BJ (cell line): ENCODE measurements around the gene MOV10L1. TPM values are rescaled to one million over a fixed set of nuclear protein-coding genes. Genes with fewer than 3 reads are reported as not detected.

Source experiments
- CTCF ChIA-PET: fragments of 350-600 bp; formaldehyde crosslinking; extraction: SDS; loops from one replicate; lab custom pipeline; 2021; ENCODE audit warnings: antibody characterized with exemption, inconsistent platforms; lab: Yijun Ruan, JAX
- POLR2A ChIA-PET: fragments of 300-600 bp; sonication (Branson Sonifier 250); formaldehyde crosslinking; extraction: SDS; loops from one replicate; lab custom pipeline; 2021; ENCODE audit warnings: antibody characterized with exemption; lab: Charles Lee
- DNase-seq: peaks from one replicate; pipeline ENCODE4 v3.0.0-alpha.2; 2011; ENCODE audit warnings: low read depth
- H3K27me3 ChIP-seq: 2 replicates; pipeline ENCODE4 v1.6.0; 2011; ENCODE audit warnings: low read length; ENCODE audit not compliant: control insufficient read depth, insufficient read depth
- H3K36me3 ChIP-seq: 2 replicates; pipeline ENCODE4 v1.5.1; 2011; ENCODE audit warnings: low read length; ENCODE audit not compliant: control insufficient read depth, insufficient read depth
- H3K4me3 ChIP-seq: 2 replicates; pipeline ENCODE4 v1.5.1; 2011; ENCODE audit warnings: low read depth, mild to moderate bottlenecking, control low read depth, low read length
- CTCF ChIP-seq: IDR thresholded peaks from 2 replicates; pipeline ENCODE4 v1.5.1; 2011; ENCODE audit warnings: low read depth, mild to moderate bottlenecking, control low read depth, inconsistent platforms, low read length, moderate library complexity; ENCODE audit not compliant: insufficient read depth
- polyA plus RNA-seq: library from polyadenylated mRNA; depleted of rRNA; stranded (reverse); fragments of >200 nt; gene quantifications from 2 replicates; pipeline ENCODE4 v1.2.3, GENCODE V29; 2011

Gene MOV10L1
- polyA plus RNA-seq, 1 experiment: 6.6 TPM

- ChIA-PET CTCF (no interaction called here), POLR2A (no interaction called here)
- DNase-seq: no peak
Observed at GRCh38 chr22:50153756-50154140, 63.9 kb downstream of the MOV10L1 start.

DNA sequence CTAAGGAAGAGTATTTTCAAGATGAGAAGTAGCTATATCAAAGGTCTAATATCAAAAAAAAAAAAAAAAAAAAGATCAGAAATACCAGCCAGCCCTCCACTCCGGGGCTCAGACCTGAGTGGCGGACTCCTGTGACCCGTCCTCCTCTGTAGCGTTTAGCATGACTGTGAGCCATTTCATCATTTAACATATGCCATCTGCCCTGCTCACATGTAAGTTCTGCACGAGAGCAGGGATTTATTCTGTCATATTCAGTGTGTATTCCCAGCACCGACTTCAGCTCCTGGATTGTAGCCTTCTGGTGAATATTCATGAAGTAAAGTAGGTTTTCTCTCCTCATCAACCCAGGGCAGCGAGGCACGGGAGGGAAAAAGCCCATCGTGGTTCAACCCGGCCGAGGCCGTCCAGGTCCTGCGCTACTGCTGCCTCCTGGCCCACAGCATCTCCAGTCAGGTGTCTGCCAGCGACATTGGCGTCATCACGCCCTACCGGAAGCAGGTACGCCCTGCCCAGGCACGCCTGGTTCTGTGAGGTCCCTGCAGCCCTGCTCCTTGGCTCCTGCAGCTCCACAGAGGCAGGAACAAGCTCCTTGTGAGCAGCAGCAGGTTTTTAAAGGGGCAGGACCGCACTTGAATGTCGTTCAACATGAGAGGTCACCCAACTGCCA, 68.0 kb downstream of the MOV10L1 start:
- CTCF ChIA-PET: interaction anchor here (1.7 kb wide), 1 partner anchor 9 kb away, joined by 8 read pairs; no protein-coding TSS in a partner anchor
- no peak for TF ChIP-seq CTCF
- Histone ChIP-seq H3K27me3 (no peaks in the 10 kb centered on the region), H3K36me3 (peaks cover 6% of the 10 kb centered on the region), H3K4me3 (no peak overlapping the region)
- no peak for DNase-seq
- POLR2A ChIA-PET: interaction anchor here (0.6 kb wide), 1 partner anchor 44 kb away, joined by 3 read pairs; no protein-coding TSS in a partner anchor

More at GRCh38 chr22:50153756-50154140, 63.9 kb downstream of the MOV10L1 start:
- peaks cover 6% of the 10 kb centered on the region for H3K36me3 ChIP-seq
- no peak for TF ChIP-seq CTCF
- no peak overlapping the region for H3K4me3 ChIP-seq
- no peaks in the 10 kb centered on the region for H3K27me3 ChIP-seq

GRCh38 chr22:50160947-50161346, 71.1 kb downstream of the MOV10L1 start:
- no peaks in the 10 kb centered on the region for H3K27me3 ChIP-seq
- DNase-seq: no peak
- ChIA-PET POLR2A (no interaction called here), CTCF (no interaction called here)
- no peak overlapping the region for H3K4me3 ChIP-seq
- peaks cover 7% of the 10 kb centered on the region for H3K36me3 ChIP-seq
- no peak for TF ChIP-seq CTCF

GRCh38 chr22:50161508-50162390, 71.9 kb downstream of the MOV10L1 start:
- Histone ChIP-seq H3K27me3 (no peaks in the 10 kb centered on the region), H3K36me3 (peaks cover 7% of the 10 kb centered on the region), H3K4me3 (no peak overlapping the region)
- TF ChIP-seq CTCF: no peak
- CTCF ChIA-PET: no interaction called here
- POLR2A ChIA-PET: no interaction called here
- DNase-seq: no peak

DNA sequence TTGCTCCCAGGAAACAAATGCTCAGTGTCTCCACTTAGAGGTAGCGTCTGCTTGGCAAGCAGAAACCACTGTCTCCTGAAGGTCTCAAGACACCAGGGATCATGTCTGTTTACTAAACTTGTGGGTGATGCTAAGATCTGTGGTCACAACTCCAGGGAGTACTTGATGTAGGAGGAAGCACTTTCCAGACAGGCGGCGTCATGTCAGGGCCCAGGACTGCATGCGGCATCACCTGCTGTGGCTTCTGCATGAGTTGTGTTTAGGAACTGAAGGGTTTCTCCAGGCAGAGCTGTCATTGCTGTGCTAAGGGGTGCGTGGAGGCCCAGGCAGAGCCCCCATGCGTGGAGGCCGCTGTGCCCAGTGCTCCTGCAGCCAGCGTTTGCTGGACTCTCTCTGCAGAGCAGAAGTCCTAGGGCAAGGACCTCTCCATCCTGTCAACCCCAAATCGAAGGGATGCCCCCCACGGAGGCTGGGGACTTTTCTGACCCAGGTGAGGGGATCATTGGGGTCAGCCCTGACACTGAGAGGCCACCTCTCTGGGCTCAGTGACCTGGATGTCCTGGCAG, 72.7 kb downstream of the MOV10L1 start:
- no peak for TF ChIP-seq CTCF
- DNase-seq: no peak
- Histone ChIP-seq H3K4me3 (no peak overlapping the region), H3K27me3 (no peaks in the 10 kb centered on the region), H3K36me3 (peaks cover 7% of the 10 kb centered on the region)
- CTCF ChIA-PET: no interaction called here
- POLR2A ChIA-PET: no interaction called here
